ENCODE results near the gene KRTAP12-1.
"Not testable (repeated sequence)": the region's sequence is repeated elsewhere in the genome, so short reads cannot be mapped to it uniquely, and the experiment has no call there.

KRTAP12-1 gene

DNA sequence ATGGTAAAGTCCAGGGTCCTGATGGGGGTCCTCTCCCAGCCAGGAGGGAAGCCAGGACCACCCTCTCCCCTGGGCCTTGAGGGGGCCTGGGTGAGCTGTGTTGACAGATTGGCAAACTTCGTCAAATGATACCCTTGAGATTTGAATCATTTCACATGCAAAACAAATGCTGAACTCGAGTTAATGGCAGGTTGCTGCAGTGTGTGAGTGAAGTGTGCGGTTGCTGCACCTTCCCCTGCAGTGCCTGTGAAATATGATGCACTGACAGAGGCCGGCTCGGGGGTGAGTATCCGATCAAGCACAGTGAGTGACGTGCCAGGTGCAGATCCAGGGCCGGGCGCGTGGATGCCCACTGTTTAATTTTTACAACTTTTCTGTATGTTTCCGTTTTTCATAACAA is 5.7 kb upstream of the KRTAP12-1 start:
- H3K4me2 ChIP-seq (ENCODE audit: low read length) = no peak overlapping the region
- no peaks in the 10 kb centered on the region for H4K20me1 ChIP-seq (ENCODE audit: insufficient read depth, low read length)
- no peaks in the 10 kb centered on the region for H3K4me1 ChIP-seq (ENCODE audit: insufficient read depth, low read length, severe bottlenecking)
- no peak overlapping the region for H3K27ac ChIP-seq (ENCODE audit: low read depth, low read length, poor library complexity, severe bottlenecking)
- H3F3A ChIP-seq (ENCODE audit: insufficient read depth, low read length) = no peaks in the 10 kb centered on the region
- H3K79me2 ChIP-seq (ENCODE audit: insufficient read depth, low read length) = no peaks in the 10 kb centered on the region
- no peak overlapping the region for H3K9ac ChIP-seq (ENCODE audit: low read length)
- no peak overlapping the region for H2AFZ ChIP-seq (ENCODE audit: low read length)
- H3K4me3 ChIP-seq (ENCODE audit: low read depth, low read length, poor library complexity, severe bottlenecking) = no peak overlapping the region
- H3K27me3 ChIP-seq (ENCODE audit: insufficient read depth, low read length) = peaks cover 8% of the 10 kb centered on the region; the same call in 1 of the 2 replicates
- H3K9me2 ChIP-seq (ENCODE audit: low read depth, low read length) = no peaks in the 10 kb centered on the region
- H3K9me3 ChIP-seq (ENCODE audit: low read length) = peaks cover 3% of the 10 kb centered on the region; the same call in 1 of the 2 replicates
- no peaks in the 10 kb centered on the region for H3K36me3 ChIP-seq (ENCODE audit: insufficient read depth, low read length)
- TF ChIP-seq, protein P1, sequence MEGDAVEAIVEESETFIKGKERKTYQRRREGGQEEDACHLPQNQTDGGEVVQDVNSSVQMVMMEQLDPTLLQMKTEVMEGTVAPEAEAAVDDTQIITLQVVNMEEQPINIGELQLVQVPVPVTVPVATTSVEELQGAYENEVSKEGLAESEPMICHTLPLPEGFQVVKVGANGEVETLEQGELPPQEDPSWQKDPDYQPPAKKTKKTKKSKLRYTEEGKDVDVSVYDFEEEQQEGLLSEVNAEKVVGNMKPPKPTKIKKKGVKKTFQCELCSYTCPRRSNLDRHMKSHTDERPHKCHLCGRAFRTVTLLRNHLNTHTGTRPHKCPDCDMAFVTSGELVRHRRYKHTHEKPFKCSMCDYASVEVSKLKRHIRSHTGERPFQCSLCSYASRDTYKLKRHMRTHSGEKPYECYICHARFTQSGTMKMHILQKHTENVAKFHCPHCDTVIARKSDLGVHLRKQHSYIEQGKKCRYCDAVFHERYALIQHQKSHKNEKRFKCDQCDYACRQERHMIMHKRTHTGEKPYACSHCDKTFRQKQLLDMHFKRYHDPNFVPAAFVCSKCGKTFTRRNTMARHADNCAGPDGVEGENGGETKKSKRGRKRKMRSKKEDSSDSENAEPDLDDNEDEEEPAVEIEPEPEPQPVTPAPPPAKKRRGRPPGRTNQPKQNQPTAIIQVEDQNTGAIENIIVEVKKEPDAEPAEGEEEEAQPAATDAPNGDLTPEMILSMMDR (IDR thresholded peaks at IDR 0.05; ENCODE audit: low read length) = no peak
- TF ChIP-seq EZH2 (IDR thresholded peaks at IDR 0.05; ENCODE audit: borderline replicate concordance, low read length) = no peak

DNA sequence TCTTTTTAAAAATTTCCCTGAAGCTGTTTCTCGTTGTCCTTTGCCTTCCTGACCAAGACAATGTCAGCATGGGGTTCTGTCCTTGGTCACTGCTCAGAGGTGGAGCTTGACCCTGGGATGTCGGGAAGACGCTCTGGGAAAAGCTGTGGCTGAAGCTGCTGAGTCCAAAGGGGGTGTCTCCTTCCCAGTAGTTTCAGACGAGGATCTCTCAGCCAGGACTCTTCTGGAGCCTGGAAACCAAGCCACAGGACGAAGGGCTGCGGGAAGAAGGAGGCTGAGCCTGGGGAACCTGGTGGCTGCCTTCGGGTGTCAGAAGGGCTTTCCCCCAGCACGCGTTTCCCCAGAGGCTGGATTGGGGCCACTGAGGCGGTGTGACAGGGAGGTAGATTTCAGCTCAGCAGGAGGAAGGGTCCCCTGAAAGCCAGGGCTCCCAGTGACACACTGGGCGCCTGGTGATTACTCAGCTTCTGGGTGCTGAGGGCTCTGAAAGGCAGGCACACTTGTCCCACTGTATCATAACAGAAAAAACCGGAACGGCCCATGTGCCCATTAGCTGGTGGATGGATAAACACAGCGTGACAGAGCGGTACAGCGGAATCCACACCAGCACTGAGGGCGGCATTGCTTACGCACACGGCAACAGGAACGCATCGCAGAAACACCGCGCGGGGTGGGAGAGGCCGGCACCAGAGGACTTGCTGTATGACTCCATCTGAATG is 5.0 kb upstream of the KRTAP12-1 start:
- Histone ChIP-seq H4K20me1 (ENCODE audit: insufficient read depth, low read length) (no peaks in the 10 kb centered on the region), H3K4me3 (ENCODE audit: low read depth, low read length, poor library complexity, severe bottlenecking) (no peak overlapping the region), H3K4me2 (ENCODE audit: low read length) (no peak overlapping the region), H3F3A (ENCODE audit: insufficient read depth, low read length) (no peaks in the 10 kb centered on the region), H3K79me2 (ENCODE audit: insufficient read depth, low read length) (no peaks in the 10 kb centered on the region), H3K9me2 (ENCODE audit: low read depth, low read length) (no peaks in the 10 kb centered on the region), H3K36me3 (ENCODE audit: insufficient read depth, low read length) (no peaks in the 10 kb centered on the region), H3K27ac (ENCODE audit: low read depth, low read length, poor library complexity, severe bottlenecking) (no peak overlapping the region), H3K9ac (ENCODE audit: low read length) (no peak overlapping the region), H3K27me3 (ENCODE audit: insufficient read depth, low read length) (peaks cover 8% of the 10 kb centered on the region; the same call in 1 of the 2 replicates), H3K9me3 (ENCODE audit: low read length) (no peaks in the 10 kb centered on the region), H2AFZ (ENCODE audit: low read length) (no peak overlapping the region), H3K4me1 (ENCODE audit: insufficient read depth, low read length, severe bottlenecking) (no peaks in the 10 kb centered on the region)
- no peak for TF ChIP-seq EZH2 (IDR thresholded peaks at IDR 0.05; ENCODE audit: borderline replicate concordance, low read length)
- TF ChIP-seq, protein P1 (IDR thresholded peaks at IDR 0.05; ENCODE audit: low read length) = no peak

DNA sequence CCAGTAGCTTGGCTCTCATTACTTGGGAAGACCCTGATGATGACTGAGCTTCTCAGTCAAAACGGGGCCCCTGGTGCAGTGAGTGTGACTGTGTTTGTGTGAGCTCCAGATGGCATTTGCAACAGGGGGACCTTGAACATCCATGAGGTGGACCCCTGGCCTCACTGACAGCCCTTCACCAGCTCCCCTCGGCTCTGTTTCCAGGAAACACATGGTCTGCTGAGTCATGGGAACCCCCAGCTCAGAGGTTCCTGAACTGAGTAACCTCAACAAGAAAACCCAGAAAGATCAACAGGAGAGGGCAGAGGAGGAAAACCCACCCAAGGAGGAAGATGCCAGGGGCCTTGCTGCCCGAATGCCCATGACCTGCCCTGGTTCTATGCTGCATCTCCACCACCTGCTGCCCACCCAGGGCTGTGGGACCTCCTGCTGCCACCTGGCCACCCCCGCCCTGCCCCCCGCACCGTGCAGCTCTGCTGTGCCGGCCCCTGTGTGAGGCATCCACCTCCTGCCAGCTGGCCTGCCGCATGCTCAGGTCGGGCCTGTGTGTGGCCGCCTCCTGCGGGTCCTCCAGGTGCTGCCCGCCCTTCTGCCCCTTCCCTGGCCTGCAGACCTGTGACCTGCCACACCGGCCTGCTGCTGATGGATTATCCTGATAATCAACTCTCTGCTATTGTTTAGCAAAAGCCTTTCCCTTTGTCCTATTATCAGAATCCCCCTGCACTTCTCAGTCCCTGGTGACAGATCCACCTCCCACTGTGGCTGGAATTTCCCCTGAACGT is 4.2 kb upstream of the KRTAP12-1 start:
- H3F3A ChIP-seq (ENCODE audit: insufficient read depth, low read length) = no peaks in the 10 kb centered on the region
- H3K4me1 ChIP-seq (ENCODE audit: insufficient read depth, low read length, severe bottlenecking) = no peaks in the 10 kb centered on the region
- H3K4me2 ChIP-seq (ENCODE audit: low read length) = no peak overlapping the region
- peaks cover 8% of the 10 kb centered on the region; the same call in 1 of the 2 replicates for H3K27me3 ChIP-seq (ENCODE audit: insufficient read depth, low read length)
- no peak overlapping the region for H3K4me3 ChIP-seq (ENCODE audit: low read depth, low read length, poor library complexity, severe bottlenecking)
- no peaks in the 10 kb centered on the region for H3K9me3 ChIP-seq (ENCODE audit: low read length)
- TF ChIP-seq EZH2 (IDR thresholded peaks at IDR 0.05; ENCODE audit: borderline replicate concordance, low read length) = no peak
- TF ChIP-seq, protein P1 (IDR thresholded peaks at IDR 0.05; ENCODE audit: low read length) = no peak
- no peaks in the 10 kb centered on the region for H3K36me3 ChIP-seq (ENCODE audit: insufficient read depth, low read length)
- no peak overlapping the region for H3K27ac ChIP-seq (ENCODE audit: low read depth, low read length, poor library complexity, severe bottlenecking)
- no peak overlapping the region for H2AFZ ChIP-seq (ENCODE audit: low read length)
- no peaks in the 10 kb centered on the region for H3K9me2 ChIP-seq (ENCODE audit: low read depth, low read length)
- no peak overlapping the region for H3K9ac ChIP-seq (ENCODE audit: low read length)
- H3K79me2 ChIP-seq (ENCODE audit: insufficient read depth, low read length) = no peaks in the 10 kb centered on the region
- no peaks in the 10 kb centered on the region for H4K20me1 ChIP-seq (ENCODE audit: insufficient read depth, low read length)

DNA sequence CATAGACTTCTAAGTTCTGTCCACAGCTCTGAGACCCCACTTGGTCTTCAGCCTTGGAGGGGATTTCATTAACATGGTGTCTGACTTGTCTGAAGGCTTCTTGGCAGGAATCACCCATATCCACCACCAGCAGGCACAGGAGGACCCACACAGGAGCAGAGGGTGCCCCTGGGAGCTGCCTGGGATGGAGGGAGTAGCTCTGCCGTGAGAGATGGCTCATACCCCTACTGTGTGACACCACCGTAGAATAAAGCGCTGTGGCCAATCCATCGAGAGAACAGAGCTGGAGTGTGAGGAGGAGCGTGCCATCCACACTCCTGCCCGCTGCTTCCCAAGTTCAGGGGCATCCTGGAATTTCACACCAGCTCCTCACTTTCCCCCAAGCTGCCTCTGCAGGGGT is 3.1 kb upstream of the KRTAP12-1 start:
- not testable (repeated sequence) for H3K4me2 ChIP-seq (ENCODE audit: low read length); H3F3A ChIP-seq (ENCODE audit: insufficient read depth, low read length); H3K4me1 ChIP-seq (ENCODE audit: insufficient read depth, low read length, severe bottlenecking); H3K27ac ChIP-seq (ENCODE audit: low read depth, low read length, poor library complexity, severe bottlenecking); H3K4me3 ChIP-seq (ENCODE audit: low read depth, low read length, poor library complexity, severe bottlenecking); H3K79me2 ChIP-seq (ENCODE audit: insufficient read depth, low read length); H2AFZ ChIP-seq (ENCODE audit: low read length); H4K20me1 ChIP-seq (ENCODE audit: insufficient read depth, low read length); H3K36me3 ChIP-seq (ENCODE audit: insufficient read depth, low read length); H3K9me3 ChIP-seq (ENCODE audit: low read length); H3K27me3 ChIP-seq (ENCODE audit: insufficient read depth, low read length); H3K9me2 ChIP-seq (ENCODE audit: low read depth, low read length); H3K9ac ChIP-seq (ENCODE audit: low read length)

Measured in OCI-LY1 (cell line).